GM23338 (cell line): ENCODE results near the gene MYOM3. TPM values are rescaled to one million over a fixed set of nuclear protein-coding genes. Genes with fewer than 3 reads are reported as not detected.
A peak's percentile ranks its signal among the peaks of the same experiment; 100 is the strongest.

Source experiments
- ATAC-seq: fragments of 200-7000 bp; cut with Tn5 transposase; 3 replicates; pipeline ENCODE4 v1.9.1; 2020
- DNase-seq: peaks from one replicate; pipeline ENCODE4 v3.0.0-alpha.2; 2015; ENCODE audit warnings: low spot score
- H2AFZ ChIP-seq: fragments of 200-600 bp; sonication (generic); 2 replicates; pipeline ENCODE4 v1.8.0; 2016; ENCODE audit warnings: antibody characterized with exemption, mild to moderate bottlenecking, moderate library complexity
- H3F3A ChIP-seq: fragments of 200-600 bp; sonication (generic); replicated peaks from 2 replicates; pipeline ENCODE4 v1.8.0; 2017; ENCODE audit warnings: antibody characterized with exemption, mixed run types, low read depth
- H3K27ac ChIP-seq: fragments of 200-600 bp; sonication (generic); 2 replicates; pipeline ENCODE4 v1.6.1; 2016; ENCODE audit warnings: low read depth
- H3K27me3 ChIP-seq: fragments of 200-600 bp; sonication (generic); 2 replicates; pipeline ENCODE4 v1.8.0; 2016; ENCODE audit warnings: mild to moderate bottlenecking, mixed run types, moderate library complexity; ENCODE audit not compliant: insufficient read depth
- H3K36me3 ChIP-seq: fragments of 200-600 bp; sonication (generic); 2 replicates; pipeline ENCODE4 v1.8.0; 2016; ENCODE audit warnings: mild to moderate bottlenecking; ENCODE audit not compliant: insufficient read depth
- H3K4me1 ChIP-seq: fragments of 200-600 bp; sonication (generic); 2 replicates; pipeline ENCODE4 v1.8.0; 2016; ENCODE audit warnings: mild to moderate bottlenecking, moderate library complexity; ENCODE audit not compliant: insufficient read depth
- H3K4me2 ChIP-seq: fragments of 200-600 bp; sonication (generic); 2 replicates; pipeline ENCODE4 v1.7.1; 2017; ENCODE audit warnings: mixed run types
- H3K4me3 ChIP-seq: fragments of 200-600 bp; sonication (generic); 2 replicates; pipeline ENCODE4 v1.6.1; 2016; ENCODE audit warnings: mixed run types
- H3K79me2 ChIP-seq: fragments of 200-600 bp; sonication (generic); replicated peaks from 2 replicates; pipeline ENCODE4 v1.8.0; 2017; ENCODE audit warnings: mild to moderate bottlenecking; ENCODE audit not compliant: insufficient read depth
- H3K9me2 ChIP-seq: fragments of 200-600 bp; sonication (generic); 2 replicates; pipeline ENCODE4 v1.8.0; 2017; ENCODE audit not compliant: insufficient read depth
- H4K20me1 ChIP-seq: fragments of 200-600 bp; sonication (generic); replicated peaks from 2 replicates; pipeline ENCODE4 v1.8.0; 2017; ENCODE audit warnings: mild to moderate bottlenecking; ENCODE audit not compliant: insufficient read depth
- H3K27ac Mint-ChIP-seq: 2 replicates; pipeline ENCODE4 v1.8.0; 2020; ENCODE audit warnings: inconsistent platforms, mild to moderate bottlenecking, moderate library complexity, mixed read lengths
- H3K27me3 Mint-ChIP-seq: 3 replicates; pipeline ENCODE4 v1.8.0; 2022; ENCODE audit warnings: low read depth, mild to moderate bottlenecking, moderate library complexity, mixed read lengths, inconsistent platforms; ENCODE audit not compliant: insufficient read depth, poor library complexity
- H3K36me3 Mint-ChIP-seq: 3 replicates; pipeline ENCODE4 v1.8.0; 2021; ENCODE audit warnings: low read depth, mild to moderate bottlenecking, inconsistent platforms, moderate library complexity, mixed read lengths
- H3K4me1 Mint-ChIP-seq: 3 replicates; pipeline ENCODE4 v1.8.0; 2020; ENCODE audit warnings: mild to moderate bottlenecking, inconsistent platforms, mixed read lengths
- H3K4me3 Mint-ChIP-seq: 3 replicates; pipeline ENCODE4 v1.8.0; 2021; ENCODE audit warnings: moderate library complexity, mild to moderate bottlenecking, inconsistent platforms, mixed read lengths
- H3K9me3 Mint-ChIP-seq: 3 replicates; pipeline ENCODE4 v1.8.0; 2020; ENCODE audit warnings: moderate library complexity, mild to moderate bottlenecking, inconsistent platforms, mixed read lengths
- CREB1 ChIP-seq: fragments of 250-450 bp; sonication (Bioruptor Pico); IDR thresholded peaks from 2 replicates; pipeline ENCODE4 v1.5.0; 2020; ENCODE audit warnings: low read depth, mild to moderate bottlenecking, moderate library complexity
- CTCF ChIP-seq, 2 experiments: fragments of 200-600 bp in 1 of 2; sonication (generic) in 1 of 2; conservative IDR thresholded peaks; 2 replicates each; pipeline versions ENCODE4 v1.5.1 to v1.6.1; 2016 to 2017; ENCODE audit warnings: antibody characterized with exemption in 2 of 2, low read depth in 2 of 2, mild to moderate bottlenecking in 2 of 2, moderate library complexity in 1 of 2
- ETS1 ChIP-seq: IDR thresholded peaks from 2 replicates; pipeline ENCODE4 v1.6.1; 2016; ENCODE audit warnings: antibody characterized with exemption
- EZH2 ChIP-seq: fragments of 200-600 bp; sonication (generic); IDR thresholded peaks from one replicate; pipeline ENCODE4 v1.8.0; 2017; ENCODE audit warnings: antibody characterized with exemption, mild to moderate bottlenecking, low read depth; ENCODE audit not compliant: unreplicated experiment
- EZH2phosphoT487 ChIP-seq: fragments of 200-600 bp; sonication (generic); IDR thresholded peaks from one replicate; pipeline ENCODE4 v1.8.1; 2018; ENCODE audit warnings: antibody characterized with exemption; ENCODE audit not compliant: unreplicated experiment
- STAT1 ChIP-seq: IDR thresholded peaks from one replicate; pipeline ENCODE4 v1.6.1; 2016; ENCODE audit warnings: antibody characterized with exemption; ENCODE audit not compliant: unreplicated experiment
- ZNF331 ChIP-seq: fragments of 250-450 bp; sonication (Bioruptor Pico); IDR thresholded peaks from 2 replicates; pipeline ENCODE4 v1.5.0; 2020; ENCODE audit warnings: low read depth, mild to moderate bottlenecking, moderate library complexity
- ZNF462 ChIP-seq: fragments of 250-450 bp; sonication (Bioruptor Pico); IDR thresholded peaks from 2 replicates; pipeline ENCODE4 v1.5.0; 2020; ENCODE audit warnings: mild to moderate bottlenecking, moderate library complexity
- polyA plus RNA-seq: library from polyadenylated mRNA; unstranded; fragments of >200 nt; fragmentation: Nextera tagmentation; extraction: Ambion mirVana; gene quantifications from 2 replicates; pipeline ENCODE4 v1.2.1, GENCODE V29; 2016
- total RNA-seq: library from RNA; depleted of rRNA; stranded (reverse); fragments of >200 nt; shearing (Covaris generic); gene quantifications from 2 replicates; pipeline ENCODE4 v1.2.3, GENCODE V29; 2014

Gene MYOM3
- total and polyA plus RNA-seq, 2 experiments from 2014 or later = not detected

GRCh38 chr1:24100945-24101737, 10.8 kb downstream of the MYOM3 start:
- Histone ChIP-seq H3K4me1 (no peaks in the 10 kb centered on the region), H3K27ac (no peak overlapping the region), H4K20me1 (no peaks in the 10 kb centered on the region), H3K9me2 (no peaks in the 10 kb centered on the region), H3K27me3 (no peaks in the 10 kb centered on the region), H3F3A (no peaks in the 10 kb centered on the region), H3K4me3 (no peak overlapping the region), H3K36me3 (no peaks in the 10 kb centered on the region), H3K79me2 (no peaks in the 10 kb centered on the region), H2AFZ (no peak overlapping the region), H3K4me2 (no peak overlapping the region)
- DNase-seq = no peak
- Mint-ChIP-seq H3K4me3 (no peak overlapping the region), H3K4me1 (peaks cover 7% of the 10 kb centered on the region), H3K27ac (no peak overlapping the region), H3K36me3 (no peaks in the 10 kb centered on the region), H3K9me3 (no peaks in the 10 kb centered on the region), H3K27me3 (peaks cover 9% of the 10 kb centered on the region)
- no peak for TF ChIP-seq EZH2
- no peak for TF ChIP-seq CTCF (conservative IDR thresholded peaks at IDR 0.05; ENCODE audit: low read depth in 2 of 2)
- no peak for TF ChIP-seq ETS1
- no peak for TF ChIP-seq ZNF331 (CRISPR knock-in tag)
- no peak for TF ChIP-seq CREB1
- TF ChIP-seq STAT1 = no peak
- ATAC-seq = no peak

- Histone ChIP-seq H2AFZ (peak overlapping the region; percentile 78; the same call in 1 of the 2 replicates), H3K36me3 (no peaks in the 10 kb centered on the region), H3K9me2 (no peaks in the 10 kb centered on the region), H3F3A (no peaks in the 10 kb centered on the region), H3K4me1 (no peaks in the 10 kb centered on the region), H3K4me2 (no peak overlapping the region), H3K27me3 (no peaks in the 10 kb centered on the region), H4K20me1 (no peaks in the 10 kb centered on the region), H3K27ac (no peak overlapping the region), H3K4me3 (no peak overlapping the region), H3K79me2 (no peaks in the 10 kb centered on the region)
- ATAC-seq (no peak), DNase-seq (no peak)
- Mint-ChIP-seq H3K4me3 (no peak overlapping the region), H3K36me3 (no peaks in the 10 kb centered on the region), H3K27me3 (peaks cover 9% of the 10 kb centered on the region), H3K9me3 (no peaks in the 10 kb centered on the region), H3K4me1 (peaks cover 12% of the 10 kb centered on the region), H3K27ac (peak overlapping the region; percentile 91)
- TF ChIP-seq EZH2phosphoT487 (no peak), ZNF462 (CRISPR knock-in tag) (no peak), CTCF (conservative IDR thresholded peaks at IDR 0.05; ENCODE audit: low read depth in 2 of 2) (no peak)
Measured at GRCh38 chr1:24098943-24099638, 12.8 kb downstream of the MYOM3 start.
